Measurements from ENCODE around the gene ATXN2. TPM values are rescaled to one million over a fixed set of nuclear protein-coding genes. Genes with fewer than 3 reads are reported as not detected.

Gene ATXN2
- total and polyA plus RNA-seq, 9 of the 15 experiments (the other 6 are each of a cell fraction or from before 2014, with no cell fraction given): 16.8 to 67.8 (median 29.3) TPM

DNA sequence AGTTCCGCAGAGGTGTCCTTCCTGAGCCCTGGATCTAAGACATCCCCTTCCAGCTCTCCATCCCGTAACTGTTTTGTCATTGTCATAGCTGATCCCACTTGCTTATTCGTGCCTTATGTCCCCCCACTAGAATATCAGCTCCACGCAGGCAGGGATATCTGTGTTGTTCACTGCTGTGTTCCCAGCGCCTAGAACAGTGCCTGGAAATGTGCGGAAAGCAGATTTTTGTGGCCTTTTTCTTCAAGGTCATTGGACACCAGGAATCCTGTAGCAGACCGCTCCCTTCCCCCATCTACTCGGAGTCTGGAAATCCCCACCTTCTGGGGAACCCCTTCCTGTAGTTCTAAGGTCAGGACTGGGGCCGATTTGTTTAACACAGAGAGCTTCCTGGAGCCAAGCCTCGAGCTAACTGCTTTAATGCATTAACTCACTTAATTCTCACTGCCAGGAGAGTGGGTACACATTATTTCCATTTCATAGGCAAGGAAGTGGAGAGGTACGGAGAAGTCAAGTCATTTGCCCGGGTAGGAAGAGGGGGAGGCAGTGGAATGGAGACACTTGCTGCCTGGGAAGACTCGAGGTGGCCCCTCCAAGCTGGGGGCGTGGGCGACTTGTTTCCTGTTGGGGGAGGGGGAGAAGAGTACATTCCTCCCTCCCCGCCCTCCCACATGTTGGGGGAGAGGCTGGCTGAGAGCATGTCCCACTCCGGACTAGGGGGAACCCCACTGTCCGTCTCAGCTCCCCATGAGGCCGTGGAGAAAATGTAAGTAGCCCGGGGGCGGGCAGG lies 194.6 kb downstream of the ATXN2 start (continued):
- TF ChIP-seq, protein P1, sequence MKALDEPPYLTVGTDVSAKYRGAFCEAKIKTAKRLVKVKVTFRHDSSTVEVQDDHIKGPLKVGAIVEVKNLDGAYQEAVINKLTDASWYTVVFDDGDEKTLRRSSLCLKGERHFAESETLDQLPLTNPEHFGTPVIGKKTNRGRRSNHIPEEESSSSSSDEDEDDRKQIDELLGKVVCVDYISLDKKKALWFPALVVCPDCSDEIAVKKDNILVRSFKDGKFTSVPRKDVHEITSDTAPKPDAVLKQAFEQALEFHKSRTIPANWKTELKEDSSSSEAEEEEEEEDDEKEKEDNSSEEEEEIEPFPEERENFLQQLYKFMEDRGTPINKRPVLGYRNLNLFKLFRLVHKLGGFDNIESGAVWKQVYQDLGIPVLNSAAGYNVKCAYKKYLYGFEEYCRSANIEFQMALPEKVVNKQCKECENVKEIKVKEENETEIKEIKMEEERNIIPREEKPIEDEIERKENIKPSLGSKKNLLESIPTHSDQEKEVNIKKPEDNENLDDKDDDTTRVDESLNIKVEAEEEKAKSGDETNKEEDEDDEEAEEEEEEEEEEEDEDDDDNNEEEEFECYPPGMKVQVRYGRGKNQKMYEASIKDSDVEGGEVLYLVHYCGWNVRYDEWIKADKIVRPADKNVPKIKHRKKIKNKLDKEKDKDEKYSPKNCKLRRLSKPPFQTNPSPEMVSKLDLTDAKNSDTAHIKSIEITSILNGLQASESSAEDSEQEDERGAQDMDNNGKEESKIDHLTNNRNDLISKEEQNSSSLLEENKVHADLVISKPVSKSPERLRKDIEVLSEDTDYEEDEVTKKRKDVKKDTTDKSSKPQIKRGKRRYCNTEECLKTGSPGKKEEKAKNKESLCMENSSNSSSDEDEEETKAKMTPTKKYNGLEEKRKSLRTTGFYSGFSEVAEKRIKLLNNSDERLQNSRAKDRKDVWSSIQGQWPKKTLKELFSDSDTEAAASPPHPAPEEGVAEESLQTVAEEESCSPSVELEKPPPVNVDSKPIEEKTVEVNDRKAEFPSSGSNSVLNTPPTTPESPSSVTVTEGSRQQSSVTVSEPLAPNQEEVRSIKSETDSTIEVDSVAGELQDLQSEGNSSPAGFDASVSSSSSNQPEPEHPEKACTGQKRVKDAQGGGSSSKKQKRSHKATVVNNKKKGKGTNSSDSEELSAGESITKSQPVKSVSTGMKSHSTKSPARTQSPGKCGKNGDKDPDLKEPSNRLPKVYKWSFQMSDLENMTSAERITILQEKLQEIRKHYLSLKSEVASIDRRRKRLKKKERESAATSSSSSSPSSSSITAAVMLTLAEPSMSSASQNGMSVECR (CRISPR knock-in tag; IDR thresholded peaks at IDR 0.05): peak; percentile 37
- TF ChIP-seq FIP1L1 (IDR thresholded peaks at IDR 0.05; ENCODE audit: low read depth, low read length, poor library complexity, severe bottlenecking) (no peak), ZNF583 (CRISPR knock-in tag; IDR thresholded peaks at IDR 0.05) (no peak), YBX1 (IDR thresholded peaks at IDR 0.05) (no peak), EHMT2 (IDR thresholded peaks at IDR 0.05) (0 out of 2 replicates have a peak, but pooled peaks have one; percentile 13), GATAD2B (IDR thresholded peaks at IDR 0.05; ENCODE audit: borderline replicate concordance) (peak; percentile 34; the same call in 1 of the 2 replicates), MAFK (IDR thresholded peaks at IDR 0.05; ENCODE audit: low read length) (no peak), ZNF175 (CRISPR knock-in tag; IDR thresholded peaks at IDR 0.05; ENCODE audit: low read depth) (peak; percentile 86), LEF1 (IDR thresholded peaks at IDR 0.05) (peak; percentile 89), TOE1 (IDR thresholded peaks at IDR 0.05; ENCODE audit: borderline replicate concordance) (no peak), TOE1 (CRISPR knock-in tag; IDR thresholded peaks at IDR 0.05; ENCODE audit: borderline replicate concordance, low read depth) (no peak), ARID1B (IDR thresholded peaks at IDR 0.05) (no peak)
- TF ChIP-seq, protein P2, sequence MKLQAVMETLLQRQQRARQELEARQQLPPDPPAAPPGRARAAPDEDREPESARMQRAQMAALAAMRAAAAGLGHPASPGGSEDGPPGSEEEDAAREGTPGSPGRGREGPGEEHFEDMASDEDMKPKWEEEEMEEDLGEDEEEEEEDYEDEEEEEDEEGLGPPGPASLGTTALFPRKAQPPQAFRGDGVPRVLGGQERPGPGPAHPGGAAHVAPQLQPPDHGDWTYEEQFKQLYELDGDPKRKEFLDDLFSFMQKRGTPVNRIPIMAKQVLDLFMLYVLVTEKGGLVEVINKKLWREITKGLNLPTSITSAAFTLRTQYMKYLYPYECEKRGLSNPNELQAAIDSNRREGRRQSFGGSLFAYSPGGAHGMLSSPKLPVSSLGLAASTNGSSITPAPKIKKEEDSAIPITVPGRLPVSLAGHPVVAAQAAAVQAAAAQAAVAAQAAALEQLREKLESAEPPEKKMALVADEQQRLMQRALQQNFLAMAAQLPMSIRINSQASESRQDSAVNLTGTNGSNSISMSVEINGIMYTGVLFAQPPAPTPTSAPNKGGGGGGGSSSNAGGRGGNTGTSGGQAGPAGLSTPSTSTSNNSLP (IDR thresholded peaks at IDR 0.05; ENCODE audit: borderline replicate concordance, low read depth, low read length): no peak
- TF ChIP-seq, protein P3, sequence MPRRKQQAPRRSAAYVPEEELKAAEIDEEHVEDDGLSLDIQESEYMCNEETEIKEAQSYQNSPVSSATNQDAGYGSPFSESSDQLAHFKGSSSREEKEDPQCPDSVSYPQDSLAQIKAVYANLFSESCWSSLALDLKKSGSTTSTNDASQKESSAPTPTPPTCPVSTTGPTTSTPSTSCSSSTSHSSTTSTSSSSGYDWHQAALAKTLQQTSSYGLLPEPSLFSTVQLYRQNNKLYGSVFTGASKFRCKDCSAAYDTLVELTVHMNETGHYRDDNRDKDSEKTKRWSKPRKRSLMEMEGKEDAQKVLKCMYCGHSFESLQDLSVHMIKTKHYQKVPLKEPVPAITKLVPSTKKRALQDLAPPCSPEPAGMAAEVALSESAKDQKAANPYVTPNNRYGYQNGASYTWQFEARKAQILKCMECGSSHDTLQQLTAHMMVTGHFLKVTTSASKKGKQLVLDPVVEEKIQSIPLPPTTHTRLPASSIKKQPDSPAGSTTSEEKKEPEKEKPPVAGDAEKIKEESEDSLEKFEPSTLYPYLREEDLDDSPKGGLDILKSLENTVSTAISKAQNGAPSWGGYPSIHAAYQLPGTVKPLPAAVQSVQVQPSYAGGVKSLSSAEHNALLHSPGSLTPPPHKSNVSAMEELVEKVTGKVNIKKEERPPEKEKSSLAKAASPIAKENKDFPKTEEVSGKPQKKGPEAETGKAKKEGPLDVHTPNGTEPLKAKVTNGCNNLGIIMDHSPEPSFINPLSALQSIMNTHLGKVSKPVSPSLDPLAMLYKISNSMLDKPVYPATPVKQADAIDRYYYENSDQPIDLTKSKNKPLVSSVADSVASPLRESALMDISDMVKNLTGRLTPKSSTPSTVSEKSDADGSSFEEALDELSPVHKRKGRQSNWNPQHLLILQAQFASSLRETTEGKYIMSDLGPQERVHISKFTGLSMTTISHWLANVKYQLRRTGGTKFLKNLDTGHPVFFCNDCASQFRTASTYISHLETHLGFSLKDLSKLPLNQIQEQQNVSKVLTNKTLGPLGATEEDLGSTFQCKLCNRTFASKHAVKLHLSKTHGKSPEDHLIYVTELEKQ (CRISPR knock-in tag; IDR thresholded peaks at IDR 0.05): no peak
- TF ChIP-seq, protein P4, sequence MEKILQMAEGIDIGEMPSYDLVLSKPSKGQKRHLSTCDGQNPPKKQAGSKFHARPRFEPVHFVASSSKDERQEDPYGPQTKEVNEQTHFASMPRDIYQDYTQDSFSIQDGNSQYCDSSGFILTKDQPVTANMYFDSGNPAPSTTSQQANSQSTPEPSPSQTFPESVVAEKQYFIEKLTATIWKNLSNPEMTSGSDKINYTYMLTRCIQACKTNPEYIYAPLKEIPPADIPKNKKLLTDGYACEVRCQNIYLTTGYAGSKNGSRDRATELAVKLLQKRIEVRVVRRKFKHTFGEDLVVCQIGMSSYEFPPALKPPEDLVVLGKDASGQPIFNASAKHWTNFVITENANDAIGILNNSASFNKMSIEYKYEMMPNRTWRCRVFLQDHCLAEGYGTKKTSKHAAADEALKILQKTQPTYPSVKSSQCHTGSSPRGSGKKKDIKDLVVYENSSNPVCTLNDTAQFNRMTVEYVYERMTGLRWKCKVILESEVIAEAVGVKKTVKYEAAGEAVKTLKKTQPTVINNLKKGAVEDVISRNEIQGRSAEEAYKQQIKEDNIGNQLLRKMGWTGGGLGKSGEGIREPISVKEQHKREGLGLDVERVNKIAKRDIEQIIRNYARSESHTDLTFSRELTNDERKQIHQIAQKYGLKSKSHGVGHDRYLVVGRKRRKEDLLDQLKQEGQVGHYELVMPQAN (IDR thresholded peaks at IDR 0.05; ENCODE audit: borderline replicate concordance): no peak; the same call in 1 of the 2 replicates

All from K562 (cell line).